Rectal smooth muscle tissue (tissue), 1 donor: ENCODE measurements around the gene ELOA.

Experiments
- H3K27ac ChIP-seq: one replicate; pipeline ENCODE4 v1.7.0; 2013; ENCODE audit warnings: low read depth, low read length, inconsistent platforms
- H3K27me3 ChIP-seq: one replicate; pipeline ENCODE4 v1.7.0; 2013; ENCODE audit warnings: low read length; ENCODE audit not compliant: control insufficient read depth, insufficient read depth
- H3K36me3 ChIP-seq: one replicate; pipeline ENCODE4 v1.7.0; 2013; ENCODE audit warnings: low read length; ENCODE audit not compliant: control insufficient read depth, insufficient read depth
- H3K4me1 ChIP-seq: one replicate; pipeline ENCODE4 v1.7.0; 2013; ENCODE audit warnings: low read length; ENCODE audit not compliant: control insufficient read depth, insufficient read depth
- H3K4me3 ChIP-seq: one replicate; pipeline ENCODE4 v1.7.0; 2013; ENCODE audit warnings: low read length
- H3K9ac ChIP-seq: one replicate; pipeline ENCODE4 v1.7.0; 2013; ENCODE audit warnings: low read length

ELOA gene, protein sequence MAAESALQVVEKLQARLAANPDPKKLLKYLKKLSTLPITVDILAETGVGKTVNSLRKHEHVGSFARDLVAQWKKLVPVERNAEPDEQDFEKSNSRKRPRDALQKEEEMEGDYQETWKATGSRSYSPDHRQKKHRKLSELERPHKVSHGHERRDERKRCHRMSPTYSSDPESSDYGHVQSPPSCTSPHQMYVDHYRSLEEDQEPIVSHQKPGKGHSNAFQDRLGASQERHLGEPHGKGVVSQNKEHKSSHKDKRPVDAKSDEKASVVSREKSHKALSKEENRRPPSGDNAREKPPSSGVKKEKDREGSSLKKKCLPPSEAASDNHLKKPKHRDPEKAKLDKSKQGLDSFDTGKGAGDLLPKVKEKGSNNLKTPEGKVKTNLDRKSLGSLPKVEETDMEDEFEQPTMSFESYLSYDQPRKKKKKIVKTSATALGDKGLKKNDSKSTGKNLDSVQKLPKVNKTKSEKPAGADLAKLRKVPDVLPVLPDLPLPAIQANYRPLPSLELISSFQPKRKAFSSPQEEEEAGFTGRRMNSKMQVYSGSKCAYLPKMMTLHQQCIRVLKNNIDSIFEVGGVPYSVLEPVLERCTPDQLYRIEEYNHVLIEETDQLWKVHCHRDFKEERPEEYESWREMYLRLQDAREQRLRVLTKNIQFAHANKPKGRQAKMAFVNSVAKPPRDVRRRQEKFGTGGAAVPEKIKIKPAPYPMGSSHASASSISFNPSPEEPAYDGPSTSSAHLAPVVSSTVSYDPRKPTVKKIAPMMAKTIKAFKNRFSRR

DNA sequence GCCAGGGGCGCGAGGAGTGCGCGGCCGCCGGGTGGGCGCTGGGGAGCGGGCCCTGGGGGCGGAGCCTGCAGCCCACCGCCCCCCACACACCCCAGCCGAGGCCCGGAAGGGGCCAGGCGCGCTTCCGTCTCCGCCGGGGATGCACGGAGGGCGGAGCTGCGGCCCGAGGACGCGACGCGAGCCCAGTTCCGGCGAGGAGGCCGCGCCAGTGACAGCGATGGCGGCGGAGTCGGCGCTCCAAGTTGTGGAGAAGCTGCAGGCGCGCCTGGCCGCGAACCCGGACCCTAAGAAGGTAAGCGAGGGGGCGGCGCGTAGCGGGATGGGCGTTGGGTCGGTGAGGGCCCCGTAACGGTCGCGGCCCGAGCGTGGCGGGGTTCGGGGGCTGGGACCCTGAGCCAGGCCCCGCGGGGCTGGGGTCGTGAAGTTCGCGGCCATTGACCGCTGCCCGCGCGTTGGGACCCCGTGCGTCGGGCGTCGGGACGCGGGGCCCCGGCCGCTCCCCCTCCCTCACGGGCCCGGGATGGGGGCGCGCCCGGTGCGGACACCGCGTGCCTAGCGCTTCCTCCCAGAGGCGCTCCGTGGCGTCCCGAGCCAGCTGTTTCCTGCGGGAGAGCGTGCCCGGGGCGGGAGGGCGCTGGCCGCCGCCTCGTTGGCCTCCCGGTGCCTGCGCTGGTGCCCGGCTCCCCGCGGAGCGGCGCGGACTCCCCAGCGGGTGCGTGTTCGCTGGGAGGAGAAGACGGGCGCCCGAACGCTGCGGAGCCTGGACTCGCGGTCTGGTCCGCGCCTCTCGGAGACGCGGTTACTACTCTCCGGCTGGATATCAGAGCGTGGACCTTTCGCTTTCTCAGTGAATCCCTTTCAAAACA lies at the start of gene ELOA:
Gene ELOA (plus strand): TSS at position 185 of the 866 bp plus-strand sequence. CDS start 33 bp downstream, at position 218.
- no peaks in the 10 kb centered on the region for H3K27me3 ChIP-seq
- H3K4me1 ChIP-seq = peaks cover 14% of the 10 kb centered on the region
- peak within 1 kb of the TSS; percentile 96 for H3K9ac ChIP-seq
- H3K4me3 ChIP-seq = peak within 1 kb of the TSS; percentile 87
- peak within 1 kb of the TSS; percentile 91 for H3K27ac ChIP-seq
- H3K36me3 ChIP-seq = peaks cover 3% of the 10 kb centered on the region

DNA sequence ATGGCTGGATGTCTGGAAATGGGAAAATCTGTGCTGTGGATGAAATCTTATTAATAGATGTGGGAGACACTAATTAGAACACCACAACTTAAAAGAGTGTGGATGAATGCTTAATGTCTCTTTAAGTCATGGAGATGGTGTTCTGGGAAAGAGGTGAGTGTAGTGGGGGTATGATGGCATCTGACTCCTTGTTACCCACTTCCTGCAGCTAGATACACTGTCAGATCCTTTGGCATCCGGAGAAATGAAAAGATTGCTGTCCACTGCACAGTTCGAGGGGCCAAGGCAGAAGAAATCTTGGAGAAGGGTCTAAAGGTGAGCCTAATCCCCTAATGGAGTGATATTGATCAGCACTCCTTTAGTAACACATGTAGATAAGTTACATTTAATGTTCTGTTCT lies 49.7 kb upstream of the ELOA start:
- Histone ChIP-seq H3K4me1 (peaks cover 10% of the 10 kb centered on the region), H3K4me3 (no peak overlapping the region), H3K27me3 (no peaks in the 10 kb centered on the region), H3K9ac (no peak overlapping the region), H3K27ac (no peak overlapping the region), H3K36me3 (peaks cover 28% of the 10 kb centered on the region)

DNA sequence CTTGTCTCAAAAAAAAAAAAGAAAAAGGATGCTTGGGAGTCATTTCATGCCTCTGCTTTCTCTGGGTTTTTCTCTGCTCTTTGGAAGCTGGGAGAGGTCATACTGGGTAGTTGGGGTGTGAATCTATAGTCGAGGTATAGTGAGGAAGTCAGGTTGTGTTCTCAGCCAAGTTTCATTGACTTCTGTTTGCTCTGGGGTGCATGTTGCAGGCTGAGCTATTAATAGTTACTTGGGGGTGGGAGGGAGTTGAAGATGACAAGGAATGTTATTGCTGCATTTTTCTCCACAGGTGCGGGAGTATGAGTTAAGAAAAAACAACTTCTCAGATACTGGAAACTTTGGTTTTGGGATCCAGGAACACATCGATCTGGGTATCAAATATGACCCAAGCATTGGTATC lies 48.9 kb upstream of the ELOA start:
- Histone ChIP-seq H3K9ac (no peak overlapping the region), H3K27me3 (no peaks in the 10 kb centered on the region), H3K27ac (no peak overlapping the region), H3K36me3 (peaks cover 30% of the 10 kb centered on the region), H3K4me3 (no peak overlapping the region), H3K4me1 (peaks cover 10% of the 10 kb centered on the region)

DNA sequence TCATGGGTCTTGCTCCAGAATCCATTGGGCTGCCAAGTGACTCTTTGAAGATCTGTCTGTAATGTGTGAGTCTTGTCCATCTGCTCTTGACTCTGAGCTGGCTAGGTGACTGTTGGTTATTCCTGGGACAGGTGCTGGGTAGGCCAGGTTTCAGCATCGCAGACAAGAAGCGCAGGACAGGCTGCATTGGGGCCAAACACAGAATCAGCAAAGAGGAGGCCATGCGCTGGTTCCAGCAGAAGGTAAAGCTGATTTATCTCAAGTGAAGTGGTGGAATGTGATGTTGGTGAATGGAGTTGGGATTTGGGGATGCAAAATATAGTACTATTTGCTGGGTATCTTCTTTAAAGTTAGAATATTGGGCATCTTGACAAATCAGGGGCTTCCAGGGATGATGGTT lies 47.6 kb upstream of the ELOA start:
- H3K9ac ChIP-seq = no peak overlapping the region

DNA sequence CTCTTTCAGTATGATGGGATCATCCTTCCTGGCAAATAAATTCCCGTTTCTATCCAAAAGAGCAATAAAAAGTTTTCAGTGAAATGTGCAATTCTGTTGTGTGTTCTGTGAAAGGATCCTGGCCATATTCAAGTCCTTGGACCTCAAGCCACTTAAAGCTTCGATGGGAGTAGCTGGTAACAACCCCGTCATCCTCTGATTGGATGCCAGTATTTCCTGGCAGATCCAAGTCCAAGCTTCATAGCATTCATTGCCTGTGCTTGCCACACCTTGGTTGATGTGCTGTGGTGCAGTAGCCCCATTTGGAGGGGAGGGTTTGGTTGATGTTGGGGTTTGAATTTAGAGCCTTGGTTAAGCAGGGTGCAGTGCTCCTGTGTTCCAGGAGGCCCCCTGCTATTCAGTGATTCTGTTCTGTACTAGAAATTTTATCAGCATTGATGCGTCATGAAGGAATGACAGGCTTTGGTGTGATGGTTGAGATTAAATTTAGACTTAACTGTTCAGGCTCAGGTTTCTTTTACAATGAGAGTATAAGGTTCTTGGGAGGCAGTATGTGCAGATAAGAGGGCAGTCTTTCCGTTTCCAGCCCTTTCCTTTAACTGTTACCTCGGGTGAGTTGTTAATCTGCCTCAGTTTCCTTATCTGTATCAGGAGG lies 46.8 kb upstream of the ELOA start:
- Histone ChIP-seq H3K9ac (no peak overlapping the region), H3K4me1 (peaks cover 10% of the 10 kb centered on the region), H3K4me3 (no peak overlapping the region), H3K36me3 (peaks cover 42% of the 10 kb centered on the region), H3K27ac (no peak overlapping the region), H3K27me3 (no peaks in the 10 kb centered on the region)

More for the DNA sequence above, 47.6 kb upstream of the ELOA start:
- Histone ChIP-seq H3K27me3 (no peaks in the 10 kb centered on the region), H3K4me3 (no peak overlapping the region), H3K27ac (no peak overlapping the region), H3K36me3 (peaks cover 36% of the 10 kb centered on the region), H3K4me1 (peaks cover 10% of the 10 kb centered on the region)

DNA sequence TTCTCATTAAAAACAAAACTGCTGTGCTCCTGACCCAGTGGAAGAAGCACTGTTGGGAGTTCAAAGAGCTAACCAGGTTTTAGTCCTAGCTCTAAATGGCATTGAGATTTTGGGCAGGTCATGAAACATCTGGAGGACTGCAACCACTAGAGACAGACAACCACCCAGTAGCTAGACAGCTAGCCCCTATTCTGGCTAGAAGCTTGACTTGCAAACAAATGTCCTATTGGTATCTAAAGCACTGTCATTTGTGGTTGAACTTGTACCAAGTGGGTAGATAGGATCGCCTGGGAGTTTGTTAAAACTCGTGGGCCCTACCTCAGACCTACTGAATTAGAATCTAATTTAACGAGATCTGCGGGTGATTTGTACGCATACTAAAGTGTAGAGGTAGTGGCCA lies 44.8 kb upstream of the ELOA start:
- Histone ChIP-seq H3K4me1 (no peaks in the 10 kb centered on the region), H3K36me3 (peaks cover 41% of the 10 kb centered on the region), H3K27me3 (no peaks in the 10 kb centered on the region), H3K9ac (no peak overlapping the region), H3K4me3 (no peak overlapping the region), H3K27ac (no peak overlapping the region)

DNA sequence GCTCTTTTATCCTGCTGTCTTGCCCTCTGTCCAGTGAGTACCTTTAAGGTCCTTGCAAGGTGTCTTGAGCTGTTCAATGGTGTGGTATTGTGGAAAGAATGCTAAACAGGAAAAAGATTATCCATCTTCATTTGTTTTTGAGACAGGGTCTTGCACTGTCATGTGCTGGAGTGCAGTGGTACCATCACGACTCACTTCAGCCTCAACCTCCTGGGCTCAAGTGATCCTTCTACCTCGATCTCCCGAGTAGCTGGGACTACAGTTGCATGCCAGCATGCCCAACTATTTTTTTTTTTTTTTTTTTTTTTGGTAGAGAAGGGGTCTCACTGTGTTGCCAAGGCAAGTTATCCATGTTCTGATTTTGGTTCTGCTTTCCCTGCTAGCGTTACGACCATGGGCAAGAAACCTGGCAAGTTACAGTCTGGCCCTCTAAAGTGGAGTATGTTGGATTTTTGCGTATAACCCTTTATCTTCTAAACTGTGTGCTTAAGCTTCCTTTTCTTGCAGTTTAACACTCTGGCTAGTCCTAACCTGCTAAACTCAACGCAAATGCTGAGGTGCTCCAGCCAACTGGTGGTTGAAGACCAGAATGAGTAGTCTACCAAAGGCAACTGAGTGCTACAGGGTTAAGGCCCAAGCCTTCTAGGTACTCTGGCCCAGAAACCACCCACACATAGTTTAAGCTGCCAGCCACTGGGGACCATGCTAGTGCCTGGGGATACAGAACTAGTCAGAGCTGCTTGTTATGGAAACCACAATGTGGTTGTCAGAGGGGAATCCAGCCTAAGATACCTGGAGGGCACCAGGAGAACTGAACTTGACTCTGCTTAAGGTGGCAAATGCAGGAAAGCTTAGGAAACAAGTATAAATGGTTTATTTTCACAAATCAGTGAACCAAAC lies 43.7 kb upstream of the ELOA start:
- no peaks in the 10 kb centered on the region for H3K4me1 ChIP-seq
- no peak overlapping the region for H3K4me3 ChIP-seq
- peaks cover 31% of the 10 kb centered on the region for H3K36me3 ChIP-seq
- H3K27ac ChIP-seq = no peak overlapping the region
- H3K9ac ChIP-seq = no peak overlapping the region
- H3K27me3 ChIP-seq = no peaks in the 10 kb centered on the region

DNA sequence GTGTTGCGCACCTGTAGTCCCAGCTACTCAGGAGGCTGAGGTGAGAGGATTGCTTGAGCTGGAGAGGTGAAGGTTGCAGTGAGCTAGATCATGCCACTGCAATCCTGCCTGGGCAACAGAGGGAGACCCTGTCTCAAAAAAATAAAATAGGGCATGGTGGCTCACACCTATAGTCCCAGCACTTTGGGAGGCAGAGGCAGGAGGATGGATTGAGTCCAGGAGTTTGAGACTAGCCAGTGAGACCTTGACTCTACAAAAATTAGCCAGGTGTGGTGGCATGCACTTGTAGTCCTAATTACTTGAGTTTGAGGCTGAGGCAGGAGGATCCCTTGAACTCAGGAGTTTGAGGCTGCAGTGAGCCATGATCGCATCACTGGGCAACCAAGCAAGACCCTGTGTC lies 42.0 kb upstream of the ELOA start:
- peaks cover 20% of the 10 kb centered on the region for H3K36me3 ChIP-seq
- H3K9ac ChIP-seq = no peak overlapping the region
- no peaks in the 10 kb centered on the region for H3K27me3 ChIP-seq
- no peak overlapping the region for H3K27ac ChIP-seq
- no peak overlapping the region for H3K4me3 ChIP-seq
- H3K4me1 ChIP-seq = no peaks in the 10 kb centered on the region

DNA sequence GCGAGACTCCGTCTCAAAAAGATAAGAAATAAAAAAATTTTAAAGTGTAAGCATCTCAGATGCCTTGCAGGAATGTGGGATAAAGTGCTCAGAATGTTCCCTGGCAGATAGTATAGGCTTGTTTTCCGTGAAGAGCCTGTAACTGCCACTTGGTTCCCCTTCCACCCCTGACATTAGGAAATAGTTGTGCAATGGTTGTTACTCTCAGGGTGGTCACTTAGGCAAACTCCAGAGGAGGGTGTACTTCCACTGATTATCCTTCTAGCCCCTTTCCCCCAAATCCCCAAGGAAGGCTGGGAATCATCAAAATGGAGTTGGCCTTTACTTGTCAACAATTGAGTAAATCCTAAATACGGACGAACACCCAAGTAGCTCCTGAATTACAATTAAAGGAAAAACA lies 41.3 kb upstream of the ELOA start:
- Histone ChIP-seq H3K9ac (no peak overlapping the region), H3K27ac (no peak overlapping the region), H3K36me3 (peaks cover 16% of the 10 kb centered on the region), H3K4me1 (no peaks in the 10 kb centered on the region), H3K4me3 (no peak overlapping the region), H3K27me3 (no peaks in the 10 kb centered on the region)

DNA sequence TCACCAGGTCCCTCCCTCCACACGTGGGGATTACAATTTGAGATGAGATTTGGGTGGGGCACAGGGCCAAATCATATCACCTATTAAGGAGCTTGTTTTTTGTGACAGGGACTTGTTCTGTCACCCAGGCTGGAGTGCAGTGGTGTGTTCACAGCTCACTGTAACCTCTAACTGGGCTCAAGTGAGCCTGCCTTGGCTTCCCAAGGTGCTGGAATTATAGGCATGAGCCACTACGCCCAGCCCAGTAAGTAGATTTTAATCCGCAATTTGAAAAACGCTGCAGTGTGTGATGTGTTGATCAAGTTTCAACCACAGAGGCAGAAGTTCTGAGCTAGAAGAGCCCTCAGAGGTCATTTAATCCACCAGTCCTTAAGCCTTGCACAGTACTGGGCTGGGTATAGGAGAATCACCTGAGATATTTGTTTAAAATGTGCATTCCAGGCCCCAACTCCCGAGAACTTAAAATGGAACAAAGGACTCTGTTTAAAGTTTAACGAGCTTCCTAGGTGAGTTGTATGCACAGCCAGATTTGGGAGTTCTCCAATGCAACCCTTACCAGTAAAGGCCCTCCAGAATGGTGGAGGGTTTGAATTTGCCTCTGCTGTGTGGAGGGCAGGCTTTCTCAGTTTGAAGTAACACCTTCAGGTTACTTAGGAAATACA lies 38.3 kb upstream of the ELOA start:
- Histone ChIP-seq H3K9ac (no peak overlapping the region), H3K36me3 (peaks cover 9% of the 10 kb centered on the region), H3K27me3 (no peaks in the 10 kb centered on the region), H3K4me1 (no peaks in the 10 kb centered on the region), H3K4me3 (no peak overlapping the region), H3K27ac (no peak overlapping the region)

DNA sequence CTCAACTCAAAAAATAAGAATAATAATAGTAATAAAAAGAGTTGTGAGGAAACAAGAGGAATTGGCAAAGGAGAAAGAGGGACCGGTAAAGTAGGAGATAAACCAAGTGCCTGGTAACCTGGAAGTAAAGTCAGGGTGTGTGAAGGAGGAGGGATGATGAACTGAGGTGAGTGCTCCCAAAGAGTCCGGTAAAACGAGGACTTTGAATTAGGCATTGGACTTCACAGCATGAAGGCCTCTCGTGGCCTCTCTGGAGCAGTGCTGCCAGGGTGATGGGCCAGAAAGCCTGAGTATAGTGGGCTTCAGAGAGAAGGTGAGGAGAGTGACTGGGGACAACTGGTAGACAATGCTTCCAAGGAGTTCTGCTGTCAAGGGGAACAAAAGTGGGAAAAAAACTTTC lies 34.0 kb upstream of the ELOA start:
- no peaks in the 10 kb centered on the region for H3K4me1 ChIP-seq
- no peak overlapping the region for H3K27ac ChIP-seq
- no peak overlapping the region for H3K4me3 ChIP-seq
- no peak overlapping the region for H3K9ac ChIP-seq
- H3K36me3 ChIP-seq = no peaks in the 10 kb centered on the region
- no peaks in the 10 kb centered on the region for H3K27me3 ChIP-seq
